ENCODE measurements around the gene LRRC7.

The LRRC7 gene

DNA sequence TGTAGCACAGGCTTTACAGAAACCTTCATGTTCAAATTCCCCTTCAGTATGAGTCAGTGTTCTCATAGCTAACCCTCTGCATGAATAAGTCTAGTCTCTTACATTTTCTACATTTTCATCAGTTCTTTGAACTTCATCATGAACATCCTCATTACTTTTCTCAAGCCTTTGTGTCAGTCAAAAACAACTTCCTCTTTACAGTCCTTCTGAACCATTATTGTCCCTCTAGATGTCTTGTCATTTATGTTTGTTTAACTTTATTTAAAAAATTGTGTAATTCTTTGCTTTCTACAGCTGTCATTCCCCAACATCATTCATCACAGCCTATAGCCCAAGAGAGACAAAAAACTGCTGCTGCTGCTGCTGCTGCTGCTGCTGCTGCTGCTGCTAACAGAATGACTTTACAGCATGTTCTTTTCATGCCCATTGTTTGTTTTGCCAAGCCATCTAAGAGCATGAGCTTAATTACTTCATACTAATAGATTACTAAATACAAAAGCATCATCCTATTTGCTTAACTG lies 504.6 kb downstream of the LRRC7 start:
- no peaks in the 10 kb centered on the region for H3K9me3 ChIP-seq (ENCODE audit: control insufficient read depth, low read length)
- H3K4me1 ChIP-seq (ENCODE audit: control insufficient read depth, insufficient read depth, low read length), result no peaks in the 10 kb centered on the region
- no peak overlapping the region for H3K9ac ChIP-seq (ENCODE audit: low read length)
- H3K4me3 ChIP-seq (ENCODE audit: low read length), result no peak overlapping the region
- no peaks in the 10 kb centered on the region for H3K36me3 ChIP-seq (ENCODE audit: control insufficient read depth, insufficient read depth, low read length)
- H3K27me3 ChIP-seq (ENCODE audit: control insufficient read depth, insufficient read depth, low read length), result no peaks in the 10 kb centered on the region

GRCh38 chr1:70075761-70076160 lies 508.0 kb downstream of the LRRC7 start:
- H3K27me3 ChIP-seq (ENCODE audit: control insufficient read depth, insufficient read depth, low read length), result no peaks in the 10 kb centered on the region
- no peak overlapping the region for H3K4me3 ChIP-seq (ENCODE audit: low read length)
- H3K36me3 ChIP-seq (ENCODE audit: control insufficient read depth, insufficient read depth, low read length), result no peaks in the 10 kb centered on the region
- H3K4me1 ChIP-seq (ENCODE audit: control insufficient read depth, insufficient read depth, low read length), result no peaks in the 10 kb centered on the region
- H3K9ac ChIP-seq (ENCODE audit: low read length), result no peak overlapping the region
- H3K9me3 ChIP-seq (ENCODE audit: control insufficient read depth, low read length), result no peaks in the 10 kb centered on the region

- H3K9me3 ChIP-seq (ENCODE audit: control insufficient read depth, low read length), result no peaks in the 10 kb centered on the region
- no peaks in the 10 kb centered on the region for H3K27me3 ChIP-seq (ENCODE audit: control insufficient read depth, insufficient read depth, low read length)
- no peak overlapping the region for H3K4me3 ChIP-seq (ENCODE audit: low read length)
- H3K9ac ChIP-seq (ENCODE audit: low read length), result no peak overlapping the region
- no peaks in the 10 kb centered on the region for H3K36me3 ChIP-seq (ENCODE audit: control insufficient read depth, insufficient read depth, low read length)
- no peaks in the 10 kb centered on the region for H3K4me1 ChIP-seq (ENCODE audit: control insufficient read depth, insufficient read depth, low read length)
Measured at GRCh38 chr1:70077066-70077465, 509.3 kb downstream of the LRRC7 start.

GRCh38 chr1:70079546-70079945 lies 511.8 kb downstream of the LRRC7 start:
- Histone ChIP-seq H3K9ac (ENCODE audit: low read length) (no peak overlapping the region), H3K36me3 (ENCODE audit: control insufficient read depth, insufficient read depth, low read length) (no peaks in the 10 kb centered on the region), H3K4me1 (ENCODE audit: control insufficient read depth, insufficient read depth, low read length) (no peaks in the 10 kb centered on the region), H3K4me3 (ENCODE audit: low read length) (no peak overlapping the region), H3K9me3 (ENCODE audit: control insufficient read depth, low read length) (no peaks in the 10 kb centered on the region), H3K27me3 (ENCODE audit: control insufficient read depth, insufficient read depth, low read length) (no peaks in the 10 kb centered on the region)

DNA sequence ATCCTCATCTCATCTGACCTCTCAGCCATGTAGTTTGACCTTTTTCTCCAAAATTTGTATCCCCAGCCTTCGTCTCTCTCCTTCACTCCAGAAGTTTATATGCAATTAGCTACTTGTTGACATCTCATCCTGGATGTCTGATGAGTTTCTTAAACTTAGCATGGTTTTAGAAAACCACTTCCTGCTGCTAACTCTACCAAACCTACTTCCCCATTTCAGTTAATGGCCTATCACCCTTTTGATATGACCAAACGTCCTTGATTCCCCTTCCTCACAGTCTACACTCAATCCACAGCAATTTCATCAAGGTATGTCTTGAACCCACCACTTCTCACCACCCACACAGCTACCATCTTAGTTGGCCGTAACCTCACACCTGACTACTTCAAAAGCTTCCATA lies 515.8 kb downstream of the LRRC7 start:
- Histone ChIP-seq H3K9ac (ENCODE audit: low read length) (no peak overlapping the region), H3K4me3 (ENCODE audit: low read length) (no peak overlapping the region), H3K4me1 (ENCODE audit: control insufficient read depth, insufficient read depth, low read length) (no peaks in the 10 kb centered on the region), H3K36me3 (ENCODE audit: control insufficient read depth, insufficient read depth, low read length) (no peaks in the 10 kb centered on the region), H3K27me3 (ENCODE audit: control insufficient read depth, insufficient read depth, low read length) (no peaks in the 10 kb centered on the region), H3K9me3 (ENCODE audit: control insufficient read depth, low read length) (no peaks in the 10 kb centered on the region)

DNA sequence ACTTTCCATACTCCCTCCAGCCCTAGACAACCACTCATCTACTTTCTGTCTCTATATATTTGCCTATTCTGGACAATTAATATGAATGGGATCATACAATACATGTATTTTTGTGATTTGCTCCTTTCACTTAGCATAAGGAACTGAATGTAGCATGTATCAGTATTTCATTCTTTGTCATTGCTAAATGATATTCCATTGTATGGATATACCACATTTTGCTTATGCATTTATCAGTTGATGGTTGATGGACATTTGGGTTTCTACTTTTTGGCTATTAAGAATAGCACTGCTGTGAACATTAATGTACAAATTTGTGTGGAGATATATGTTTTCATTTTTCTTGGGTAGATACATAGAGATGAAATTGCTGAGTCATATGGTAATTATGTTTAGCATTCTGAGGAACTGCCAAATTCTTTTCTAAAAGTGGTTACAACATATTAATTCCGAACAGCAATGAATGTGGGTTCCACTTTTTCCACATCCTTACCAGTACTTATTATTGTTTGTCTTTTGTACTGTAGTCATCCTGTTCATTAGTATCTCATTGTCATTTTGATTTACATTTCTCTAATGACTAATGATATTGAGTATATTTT lies 516.7 kb downstream of the LRRC7 start:
- no peak overlapping the region for H3K9ac ChIP-seq (ENCODE audit: low read length)
- H3K27me3 ChIP-seq (ENCODE audit: control insufficient read depth, insufficient read depth, low read length), result no peaks in the 10 kb centered on the region
- no peak overlapping the region for H3K4me3 ChIP-seq (ENCODE audit: low read length)
- no peaks in the 10 kb centered on the region for H3K9me3 ChIP-seq (ENCODE audit: control insufficient read depth, low read length)
- no peaks in the 10 kb centered on the region for H3K4me1 ChIP-seq (ENCODE audit: control insufficient read depth, insufficient read depth, low read length)
- no peaks in the 10 kb centered on the region for H3K36me3 ChIP-seq (ENCODE audit: control insufficient read depth, insufficient read depth, low read length)

- Histone ChIP-seq H3K36me3 (ENCODE audit: control insufficient read depth, insufficient read depth, low read length) (no peaks in the 10 kb centered on the region), H3K27me3 (ENCODE audit: control insufficient read depth, insufficient read depth, low read length) (no peaks in the 10 kb centered on the region), H3K4me1 (ENCODE audit: control insufficient read depth, insufficient read depth, low read length) (no peaks in the 10 kb centered on the region), H3K9me3 (ENCODE audit: control insufficient read depth, low read length) (no peaks in the 10 kb centered on the region), H3K4me3 (ENCODE audit: low read length) (no peak overlapping the region), H3K9ac (ENCODE audit: low read length) (no peak overlapping the region)
Measured at GRCh38 chr1:70085521-70085920, 517.8 kb downstream of the LRRC7 start.

DNA sequence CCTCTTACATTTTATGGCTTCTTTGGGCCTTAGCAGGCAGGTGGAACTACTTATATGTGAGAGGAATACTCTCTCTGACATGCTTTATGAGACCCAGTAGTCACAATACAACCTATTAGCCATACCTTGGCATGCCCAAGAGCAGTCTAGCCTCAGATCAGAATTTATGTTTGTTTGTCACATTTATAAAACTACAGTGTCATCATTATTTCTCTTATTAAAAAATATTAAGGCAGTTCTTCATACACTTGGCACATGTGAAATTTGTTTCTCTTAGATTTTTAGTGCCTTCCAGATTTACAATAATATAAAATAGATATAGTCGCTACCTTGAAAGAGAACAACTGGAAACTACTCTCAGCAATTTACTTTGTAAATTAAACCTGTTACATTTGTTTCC lies 519.2 kb downstream of the LRRC7 start:
- Histone ChIP-seq H3K4me1 (ENCODE audit: control insufficient read depth, insufficient read depth, low read length) (no peaks in the 10 kb centered on the region), H3K9ac (ENCODE audit: low read length) (no peak overlapping the region), H3K4me3 (ENCODE audit: low read length) (no peak overlapping the region), H3K9me3 (ENCODE audit: control insufficient read depth, low read length) (no peaks in the 10 kb centered on the region), H3K36me3 (ENCODE audit: control insufficient read depth, insufficient read depth, low read length) (no peaks in the 10 kb centered on the region), H3K27me3 (ENCODE audit: control insufficient read depth, insufficient read depth, low read length) (no peaks in the 10 kb centered on the region)

GRCh38 chr1:70090141-70090540 lies 522.4 kb downstream of the LRRC7 start:
- Histone ChIP-seq H3K4me1 (ENCODE audit: control insufficient read depth, insufficient read depth, low read length) (no peaks in the 10 kb centered on the region), H3K9ac (ENCODE audit: low read length) (no peak overlapping the region), H3K36me3 (ENCODE audit: control insufficient read depth, insufficient read depth, low read length) (no peaks in the 10 kb centered on the region), H3K9me3 (ENCODE audit: control insufficient read depth, low read length) (no peaks in the 10 kb centered on the region), H3K27me3 (ENCODE audit: control insufficient read depth, insufficient read depth, low read length) (no peaks in the 10 kb centered on the region), H3K4me3 (ENCODE audit: low read length) (no peak overlapping the region)

DNA sequence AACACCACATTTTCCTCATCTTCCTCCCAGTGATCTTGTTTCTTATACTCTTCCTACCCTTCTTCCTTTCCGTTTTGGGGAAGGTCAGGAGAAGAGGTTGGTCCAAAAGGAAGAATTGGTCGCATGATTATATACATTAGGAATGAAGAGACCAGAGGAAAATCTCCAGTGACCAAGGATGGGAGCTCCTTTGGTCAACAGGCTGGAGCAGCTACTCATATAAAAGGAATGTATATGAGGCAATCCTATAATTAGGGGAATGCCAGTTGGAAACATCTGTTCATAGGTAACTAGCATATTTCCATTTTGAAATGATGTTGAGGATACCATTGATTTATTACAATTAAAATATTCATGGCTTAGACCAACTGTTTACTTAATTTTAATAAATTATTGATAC lies 523.2 kb downstream of the LRRC7 start:
- H3K27me3 ChIP-seq (ENCODE audit: control insufficient read depth, insufficient read depth, low read length), result no peaks in the 10 kb centered on the region
- no peak overlapping the region for H3K4me3 ChIP-seq (ENCODE audit: low read length)
- no peaks in the 10 kb centered on the region for H3K9me3 ChIP-seq (ENCODE audit: control insufficient read depth, low read length)
- H3K9ac ChIP-seq (ENCODE audit: low read length), result no peak overlapping the region
- H3K4me1 ChIP-seq (ENCODE audit: control insufficient read depth, insufficient read depth, low read length), result no peaks in the 10 kb centered on the region
- H3K36me3 ChIP-seq (ENCODE audit: control insufficient read depth, insufficient read depth, low read length), result no peaks in the 10 kb centered on the region

GRCh38 chr1:70091811-70092210 lies 524.1 kb downstream of the LRRC7 start:
- Histone ChIP-seq H3K9me3 (ENCODE audit: control insufficient read depth, low read length) (no peaks in the 10 kb centered on the region), H3K4me1 (ENCODE audit: control insufficient read depth, insufficient read depth, low read length) (no peaks in the 10 kb centered on the region), H3K27me3 (ENCODE audit: control insufficient read depth, insufficient read depth, low read length) (no peaks in the 10 kb centered on the region), H3K9ac (ENCODE audit: low read length) (no peak overlapping the region), H3K4me3 (ENCODE audit: low read length) (no peak overlapping the region), H3K36me3 (ENCODE audit: control insufficient read depth, insufficient read depth, low read length) (no peaks in the 10 kb centered on the region)

GRCh38 chr1:70092526-70092925 lies 524.8 kb downstream of the LRRC7 start:
- H3K9me3 ChIP-seq (ENCODE audit: control insufficient read depth, low read length), result no peaks in the 10 kb centered on the region
- no peaks in the 10 kb centered on the region for H3K36me3 ChIP-seq (ENCODE audit: control insufficient read depth, insufficient read depth, low read length)
- H3K9ac ChIP-seq (ENCODE audit: low read length), result no peak overlapping the region
- no peaks in the 10 kb centered on the region for H3K4me1 ChIP-seq (ENCODE audit: control insufficient read depth, insufficient read depth, low read length)
- no peak overlapping the region for H3K4me3 ChIP-seq (ENCODE audit: low read length)
- H3K27me3 ChIP-seq (ENCODE audit: control insufficient read depth, insufficient read depth, low read length), result no peaks in the 10 kb centered on the region

Measured in mucosa of stomach (tissue), 1 donor.